SHP77 (cell line): ENCODE results near the gene CFAP46.

Experiments
- DNase-seq, 2 experiments: peaks; one replicate each; lab custom pipeline; 2025; lab: John Stamatoyannopoulos, UW

The CFAP46 gene

GRCh38 chr10:132842397-132842796, 100.0 kb downstream of the CFAP46 start:
- no peak for DNase-seq

GRCh38 chr10:132841615-132841975, 100.8 kb downstream of the CFAP46 start:
- DNase-seq, result no peak

GRCh38 chr10:132840698-132841614, 101.4 kb downstream of the CFAP46 start:
- no peak for DNase-seq

GRCh38 chr10:132839061-132839460, 103.3 kb downstream of the CFAP46 start:
- DNase-seq, result no peak

GRCh38 chr10:132838346-132838970, 103.9 kb downstream of the CFAP46 start:
- no peak for DNase-seq

GRCh38 chr10:132837905-132838304, 104.5 kb downstream of the CFAP46 start:
- DNase-seq, result no peak

- peak in 1 of 2 experiments; percentile 16 for DNase-seq
These were observed 105.4 kb downstream of the CFAP46 start for GRCh38 chr10:132836832-132837540.

- DNase-seq, result no peak
These were observed 106.0 kb downstream of the CFAP46 start for GRCh38 chr10:132836248-132836831.

- DNase-seq, result no peak
These were observed 106.5 kb downstream of the CFAP46 start for GRCh38 chr10:132835848-132836233.

- no peak for DNase-seq
These were observed 107.2 kb downstream of the CFAP46 start for GRCh38 chr10:132834891-132835847.

- no peak for DNase-seq
These were observed 108.0 kb downstream of the CFAP46 start for GRCh38 chr10:132834311-132834761.

GRCh38 chr10:132833421-132834111, 108.8 kb downstream of the CFAP46 start:
- DNase-seq, result no peak

- no peak for DNase-seq
These were observed 110.0 kb downstream of the CFAP46 start for GRCh38 chr10:132832186-132832969.

GRCh38 chr10:132829403-132829802, 113.0 kb downstream of the CFAP46 start:
- peak; percentile 19 to 38 for DNase-seq

GRCh38 chr10:132828681-132829080, 113.7 kb downstream of the CFAP46 start:
- no peak for DNase-seq

GRCh38 chr10:132827861-132828539, 114.4 kb downstream of the CFAP46 start:
- no peak for DNase-seq

- DNase-seq, result no peak
These were observed 115.0 kb downstream of the CFAP46 start for GRCh38 chr10:132827423-132827789.

GRCh38 chr10:132826524-132827422, 115.6 kb downstream of the CFAP46 start:
- no peak for DNase-seq
